Ishikawa (cell line): ENCODE results near the gene FUBP3.

Experiments used
- CEBPB ChIP-seq: IDR thresholded peaks from 2 replicates; pipeline ENCODE4 v1.6.1; 2012
- CREB1 ChIP-seq: IDR thresholded peaks from 2 replicates; pipeline ENCODE4 v1.6.1; 2012; ENCODE audit warnings: low read depth
- EGR1 ChIP-seq: IDR thresholded peaks from 2 replicates; pipeline ENCODE4 v1.6.1; 2012
- EP300 ChIP-seq: IDR thresholded peaks from 2 replicates; pipeline ENCODE4 v1.6.1; 2012; ENCODE audit warnings: borderline replicate concordance
- FOXM1 ChIP-seq: IDR thresholded peaks from 2 replicates; pipeline ENCODE4 v1.6.1; 2012; ENCODE audit warnings: low read depth, borderline replicate concordance
- NFIC ChIP-seq: IDR thresholded peaks from 2 replicates; pipeline ENCODE4 v1.6.1; 2012
- RAD21 ChIP-seq: IDR thresholded peaks from 2 replicates; pipeline ENCODE4 v1.6.1; 2012; ENCODE audit warnings: low read depth
- TAF1 ChIP-seq: IDR thresholded peaks from 2 replicates; pipeline ENCODE4 v1.6.1; 2012; ENCODE audit warnings: low read depth, mild to moderate bottlenecking
- TCF12 ChIP-seq: IDR thresholded peaks from 2 replicates; pipeline ENCODE4 v1.6.1; 2012; ENCODE audit warnings: low read depth
- TEAD4 ChIP-seq: IDR thresholded peaks from 2 replicates; pipeline ENCODE4 v1.6.1; 2012
- YY1 ChIP-seq: IDR thresholded peaks from 2 replicates; pipeline ENCODE4 v1.6.1; 2012; ENCODE audit warnings: low read depth
- ZBTB7A ChIP-seq: IDR thresholded peaks from 2 replicates; pipeline ENCODE4 v1.6.1; 2012; ENCODE audit warnings: low read depth
- TF ChIP-seq, protein P1 (sequence below): IDR thresholded peaks from 2 replicates; pipeline ENCODE4 v1.6.1; 2012
- TF ChIP-seq, protein P2 (sequence below): IDR thresholded peaks from 2 replicates; pipeline ENCODE4 v1.6.1; 2012
- TF ChIP-seq, protein P3 (sequence below): IDR thresholded peaks from 2 replicates; pipeline ENCODE4 v1.6.1; 2012; ENCODE audit warnings: low read depth, mild to moderate bottlenecking

Gene FUBP3

DNA sequence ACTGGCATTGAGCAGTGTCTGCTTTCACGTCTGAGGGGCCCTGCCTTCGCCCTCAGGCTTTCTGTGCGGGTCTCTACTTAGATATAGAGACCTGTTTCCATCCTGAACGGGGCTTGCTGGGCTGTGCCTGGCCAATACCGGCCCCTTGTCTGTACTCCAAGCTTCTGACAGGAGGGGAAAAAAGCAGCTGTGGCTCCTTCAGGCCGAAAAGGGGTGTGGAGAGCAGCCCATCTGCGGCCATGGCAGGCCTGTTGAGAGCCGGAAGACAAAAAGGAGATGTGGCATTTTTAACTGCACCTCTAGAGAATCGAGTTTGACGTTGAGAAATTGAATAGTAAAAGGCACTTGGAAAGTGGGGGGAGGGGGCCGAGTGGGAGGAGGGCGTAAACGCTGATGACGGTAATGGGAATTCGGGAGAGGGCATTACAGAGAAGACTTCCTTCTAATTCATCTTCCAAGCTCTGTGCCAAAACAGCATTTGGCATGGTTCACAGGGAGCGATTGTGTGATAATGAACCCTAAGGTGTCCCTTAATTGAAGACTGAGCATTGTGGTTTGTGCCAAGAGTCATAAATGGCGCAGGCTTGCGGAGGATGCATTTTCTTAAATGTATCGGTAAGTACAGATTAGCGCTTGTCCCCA is 59.9 kb downstream of the FUBP3 start:
- TF ChIP-seq CEBPB (no peak), YY1 (no peak)
- TF ChIP-seq, protein P1, sequence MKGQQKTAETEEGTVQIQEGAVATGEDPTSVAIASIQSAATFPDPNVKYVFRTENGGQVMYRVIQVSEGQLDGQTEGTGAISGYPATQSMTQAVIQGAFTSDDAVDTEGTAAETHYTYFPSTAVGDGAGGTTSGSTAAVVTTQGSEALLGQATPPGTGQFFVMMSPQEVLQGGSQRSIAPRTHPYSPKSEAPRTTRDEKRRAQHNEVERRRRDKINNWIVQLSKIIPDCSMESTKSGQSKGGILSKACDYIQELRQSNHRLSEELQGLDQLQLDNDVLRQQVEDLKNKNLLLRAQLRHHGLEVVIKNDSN: no peak

DNA sequence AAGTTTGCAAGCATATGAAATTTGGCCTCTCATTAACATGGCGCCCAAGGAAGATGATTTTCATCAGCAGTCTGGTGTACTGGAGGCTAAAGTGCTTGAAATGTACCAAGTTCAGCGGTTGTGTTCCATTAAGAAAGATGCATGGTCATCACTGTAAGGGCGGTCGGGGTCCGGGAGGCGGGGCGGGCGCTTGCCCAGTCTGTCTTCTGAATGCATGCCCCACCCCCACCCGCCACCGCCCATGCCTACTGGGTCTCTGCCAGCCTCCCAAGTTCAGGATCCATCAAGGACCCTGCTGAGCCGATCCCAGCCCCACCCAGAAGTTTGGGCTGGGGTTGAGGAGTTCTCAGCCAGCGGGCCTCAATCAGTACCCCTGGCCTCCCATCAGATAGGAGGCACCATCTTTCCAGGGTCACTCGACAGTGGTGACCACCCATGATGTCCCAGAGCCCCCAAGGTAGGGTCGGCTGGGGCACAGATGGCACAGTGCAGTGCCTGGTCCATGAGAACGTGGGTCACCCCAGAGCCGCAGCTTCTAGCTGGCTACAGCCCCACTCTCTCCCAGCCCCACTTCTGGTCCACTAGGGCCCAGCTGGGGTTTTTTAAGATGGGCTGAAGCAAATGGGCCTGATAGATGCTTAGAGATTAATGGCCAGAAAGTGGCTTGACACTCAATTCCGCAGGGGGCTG is 60.6 kb downstream of the FUBP3 start:
- TF ChIP-seq, protein P2, sequence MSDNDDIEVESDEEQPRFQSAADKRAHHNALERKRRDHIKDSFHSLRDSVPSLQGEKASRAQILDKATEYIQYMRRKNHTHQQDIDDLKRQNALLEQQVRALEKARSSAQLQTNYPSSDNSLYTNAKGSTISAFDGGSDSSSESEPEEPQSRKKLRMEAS: no peak
- TF ChIP-seq ZBTB7A (no peak), RAD21 (no peak), YY1 (no peak), FOXM1 (no peak), EP300 (no peak), EGR1 (no peak), CEBPB (no peak), CREB1 (no peak), NFIC (no peak), TCF12 (no peak), TAF1 (no peak)
- TF ChIP-seq, protein P3, sequence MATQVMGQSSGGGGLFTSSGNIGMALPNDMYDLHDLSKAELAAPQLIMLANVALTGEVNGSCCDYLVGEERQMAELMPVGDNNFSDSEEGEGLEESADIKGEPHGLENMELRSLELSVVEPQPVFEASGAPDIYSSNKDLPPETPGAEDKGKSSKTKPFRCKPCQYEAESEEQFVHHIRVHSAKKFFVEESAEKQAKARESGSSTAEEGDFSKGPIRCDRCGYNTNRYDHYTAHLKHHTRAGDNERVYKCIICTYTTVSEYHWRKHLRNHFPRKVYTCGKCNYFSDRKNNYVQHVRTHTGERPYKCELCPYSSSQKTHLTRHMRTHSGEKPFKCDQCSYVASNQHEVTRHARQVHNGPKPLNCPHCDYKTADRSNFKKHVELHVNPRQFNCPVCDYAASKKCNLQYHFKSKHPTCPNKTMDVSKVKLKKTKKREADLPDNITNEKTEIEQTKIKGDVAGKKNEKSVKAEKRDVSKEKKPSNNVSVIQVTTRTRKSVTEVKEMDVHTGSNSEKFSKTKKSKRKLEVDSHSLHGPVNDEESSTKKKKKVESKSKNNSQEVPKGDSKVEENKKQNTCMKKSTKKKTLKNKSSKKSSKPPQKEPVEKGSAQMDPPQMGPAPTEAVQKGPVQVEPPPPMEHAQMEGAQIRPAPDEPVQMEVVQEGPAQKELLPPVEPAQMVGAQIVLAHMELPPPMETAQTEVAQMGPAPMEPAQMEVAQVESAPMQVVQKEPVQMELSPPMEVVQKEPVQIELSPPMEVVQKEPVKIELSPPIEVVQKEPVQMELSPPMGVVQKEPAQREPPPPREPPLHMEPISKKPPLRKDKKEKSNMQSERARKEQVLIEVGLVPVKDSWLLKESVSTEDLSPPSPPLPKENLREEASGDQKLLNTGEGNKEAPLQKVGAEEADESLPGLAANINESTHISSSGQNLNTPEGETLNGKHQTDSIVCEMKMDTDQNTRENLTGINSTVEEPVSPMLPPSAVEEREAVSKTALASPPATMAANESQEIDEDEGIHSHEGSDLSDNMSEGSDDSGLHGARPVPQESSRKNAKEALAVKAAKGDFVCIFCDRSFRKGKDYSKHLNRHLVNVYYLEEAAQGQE: no peak

DNA sequence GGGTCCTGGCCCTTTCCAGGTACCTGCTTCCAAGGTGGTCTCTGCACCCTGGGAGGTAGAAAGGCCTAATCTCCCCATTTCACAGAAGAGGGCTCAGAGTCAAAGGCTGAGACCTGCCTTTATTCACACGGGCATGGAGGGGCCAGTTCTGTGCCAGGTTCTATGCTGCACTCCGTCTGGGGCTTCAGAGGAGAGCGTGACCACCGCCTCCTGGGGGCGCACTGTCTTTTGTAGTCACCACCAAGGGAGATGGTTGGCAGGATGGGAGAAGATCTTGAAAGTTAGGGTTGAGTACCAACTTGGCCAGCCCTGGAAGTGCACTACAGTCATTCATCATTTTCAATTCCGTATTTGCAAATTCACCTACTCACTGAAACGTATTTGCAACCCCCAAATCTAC is 61.3 kb downstream of the FUBP3 start:
- TF ChIP-seq FOXM1: no peak

DNA sequence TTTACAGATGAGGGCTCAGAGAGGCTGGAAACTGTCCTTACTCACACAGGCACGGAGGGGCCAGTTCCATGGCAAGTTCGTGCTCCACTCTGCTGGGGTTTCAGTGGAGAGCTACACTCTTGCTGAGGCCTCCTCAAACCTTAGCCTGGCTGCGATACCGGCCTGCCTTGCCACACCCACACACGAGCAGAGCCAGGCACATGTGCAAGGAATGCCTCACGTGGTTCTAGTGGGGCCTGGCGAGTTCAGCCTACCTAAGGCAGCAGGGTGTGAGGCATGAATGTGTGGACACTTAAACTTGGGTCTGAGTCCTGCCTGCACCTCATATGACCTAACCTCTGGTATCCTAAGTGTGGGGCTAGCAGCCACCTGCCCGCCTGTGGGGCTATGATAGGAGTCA is 63.5 kb downstream of the FUBP3 start:
- TF ChIP-seq FOXM1 (no peak), RAD21 (no peak), CEBPB (no peak), NFIC (no peak), CREB1 (no peak), TCF12 (no peak), EP300 (no peak)

DNA sequence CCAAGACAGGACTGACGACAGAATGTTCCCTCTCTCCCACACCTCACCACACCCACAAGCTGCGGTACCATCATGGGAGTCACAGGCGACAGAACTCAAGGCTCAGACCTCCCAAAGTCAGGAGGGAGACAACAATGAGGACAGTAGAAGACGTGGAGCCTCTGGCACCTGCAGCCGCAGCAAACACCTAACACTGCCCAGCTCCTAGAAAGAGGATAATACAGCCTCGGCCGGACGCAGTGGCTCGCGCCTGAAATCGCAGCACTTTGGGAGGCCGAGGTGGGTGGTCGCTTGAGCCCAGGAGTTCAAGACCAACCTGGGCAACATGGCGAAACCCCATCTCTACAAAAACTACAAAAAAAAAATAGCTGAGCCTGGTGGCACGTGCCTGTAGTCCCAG is 71.8 kb downstream of the FUBP3 start:
- TF ChIP-seq ZBTB7A (no peak), TAF1 (no peak), TEAD4 (no peak), TCF12 (no peak), FOXM1 (no peak), NFIC (no peak), CREB1 (no peak), EGR1 (no peak), EP300 (no peak), CEBPB (no peak), RAD21 (no peak), YY1 (no peak)
- TF ChIP-seq, protein P2: no peak
- TF ChIP-seq, protein P1: no peak
- TF ChIP-seq, protein P3: no peak

DNA sequence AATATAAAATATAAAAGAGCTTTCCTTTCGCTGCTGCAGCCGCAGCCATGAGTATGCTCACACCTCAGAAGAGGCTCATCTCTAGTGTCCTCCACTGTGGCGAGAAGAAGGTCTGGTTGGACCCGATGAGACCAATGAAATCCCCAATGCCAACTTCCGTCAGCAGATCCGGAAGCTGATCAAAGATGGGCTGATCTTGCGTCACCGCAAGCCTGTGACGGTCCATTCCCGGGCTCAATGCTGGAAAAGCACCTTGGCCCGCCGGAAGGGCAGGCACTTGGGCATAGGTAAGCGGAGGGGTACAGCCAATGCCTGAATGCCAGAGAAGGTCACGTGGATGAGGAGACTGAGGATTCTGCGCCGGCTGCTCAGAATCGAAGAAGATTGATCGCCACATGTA is 72.4 kb downstream of the FUBP3 start:
- TF ChIP-seq, protein P1: no peak
- TF ChIP-seq RAD21 (no peak), EP300 (no peak), ZBTB7A (no peak), TCF12 (no peak), YY1 (no peak), CEBPB (no peak), CREB1 (no peak), FOXM1 (no peak), TEAD4 (no peak), TAF1 (no peak), NFIC (no peak), EGR1 (no peak)
- TF ChIP-seq, protein P3: no peak
- TF ChIP-seq, protein P2: no peak
